Neural cell (in vitro differentiated cells): ENCODE results near the gene GNB1. TPM values are rescaled to one million over a fixed set of nuclear protein-coding genes. Genes with fewer than 3 reads are reported as not detected.

Source experiments
- H2AFZ ChIP-seq: fragments of 200-600, 300-800 bp; sonication (generic), shearing (Covaris generic); 2 replicates; pipeline ENCODE4 v1.6.0; 2014; ENCODE audit warnings: low read depth, mild to moderate bottlenecking, antibody characterized with exemption, low read length, moderate library complexity
- H3F3A ChIP-seq: fragments of 200-600 bp; shearing (Covaris generic); 2 replicates; pipeline ENCODE4 v1.6.1; 2016; ENCODE audit warnings: mild to moderate bottlenecking, moderate library complexity, mixed read lengths, antibody characterized with exemption, low read length; ENCODE audit not compliant: insufficient read depth, poor library complexity, severe bottlenecking
- H3K27ac ChIP-seq: fragments of 200-600, 300-800 bp; sonication (generic), shearing (Covaris generic); 2 replicates; pipeline ENCODE4 v1.5.1; 2014; ENCODE audit warnings: mild to moderate bottlenecking, low read length, moderate library complexity
- H3K27me3 ChIP-seq: fragments of 300-800, 200-600 bp; sonication (generic), shearing (Covaris generic); 2 replicates; pipeline ENCODE4 v1.6.0; 2014; ENCODE audit warnings: mild to moderate bottlenecking, low read depth, low read length, moderate library complexity; ENCODE audit not compliant: insufficient read depth
- H3K36me3 ChIP-seq: fragments of 300-800, 200-600 bp; sonication (generic), shearing (Covaris generic); 2 replicates; pipeline ENCODE4 v1.5.1; 2014; ENCODE audit warnings: mild to moderate bottlenecking, antibody characterized with exemption, low read length, moderate library complexity; ENCODE audit not compliant: insufficient read depth
- H3K4me2 ChIP-seq: fragments of 300-800, 200-600 bp; sonication (generic), shearing (Covaris generic); 2 replicates; pipeline ENCODE4 v1.6.0; 2014; ENCODE audit warnings: mild to moderate bottlenecking, low read length
- H3K4me3 ChIP-seq: fragments of 300-800, 200-600 bp; sonication (generic), shearing (Covaris generic); 2 replicates; pipeline ENCODE4 v1.5.1; 2014; ENCODE audit warnings: mild to moderate bottlenecking, low read length, moderate library complexity
- H3K79me2 ChIP-seq: fragments of 200-600 bp; shearing (Covaris generic); replicated peaks from 2 replicates; pipeline ENCODE4 v1.6.0; 2014; ENCODE audit warnings: mild to moderate bottlenecking, low read length, moderate library complexity; ENCODE audit not compliant: insufficient read depth
- H3K9ac ChIP-seq: fragments of 300-800, 200-600 bp; sonication (generic), shearing (Covaris generic); 2 replicates; pipeline ENCODE4 v1.6.1; 2016; ENCODE audit warnings: mild to moderate bottlenecking, low read length, mixed read lengths
- H3K9me2 ChIP-seq: fragments of 200-600 bp; shearing (Covaris generic); 2 replicates; pipeline ENCODE4 v1.6.1; 2016; ENCODE audit warnings: mild to moderate bottlenecking, low read length, mixed read lengths; ENCODE audit not compliant: insufficient read depth
- H3K9me3 ChIP-seq: fragments of 200-600, 300-800 bp; sonication (generic), shearing (Covaris generic); 2 replicates; pipeline ENCODE4 v1.6.1; 2016; ENCODE audit warnings: mild to moderate bottlenecking, mixed run types, low read length, moderate library complexity, mixed read lengths
- H4K20me1 ChIP-seq: fragments of 200-600 bp; shearing (Covaris generic); 2 replicates; pipeline ENCODE4 v1.6.1; 2016; ENCODE audit warnings: mild to moderate bottlenecking, mixed run types; ENCODE audit not compliant: insufficient read depth
- CTCF ChIP-seq: fragments of 450-650 bp; IDR thresholded peaks from 2 replicates; pipeline ENCODE4 v1.5.1; 2014; ENCODE audit warnings: antibody characterized with exemption, mild to moderate bottlenecking, moderate library complexity; ENCODE audit not compliant: poor library complexity, severe bottlenecking
- EP300 ChIP-seq: fragments of 450-650 bp; conservative IDR thresholded peaks from 2 replicates; pipeline ENCODE4 v1.6.1; 2014; ENCODE audit warnings: antibody characterized with exemption, mild to moderate bottlenecking, moderate library complexity; ENCODE audit not compliant: poor library complexity, severe bottlenecking
- EZH2 ChIP-seq: fragments of 200-600, 300-800 bp; shearing (Covaris generic), sonication (generic); IDR thresholded peaks from 2 replicates; pipeline ENCODE4 v1.6.1; 2014; ENCODE audit warnings: antibody characterized with exemption, low read length, borderline replicate concordance, mild to moderate bottlenecking; ENCODE audit not compliant: insufficient read depth, poor library complexity, severe bottlenecking
- MXI1 ChIP-seq: fragments of 450-650 bp; conservative IDR thresholded peaks from 2 replicates; pipeline ENCODE4 v1.6.1; 2014; ENCODE audit warnings: antibody characterized with exemption, mild to moderate bottlenecking; ENCODE audit not compliant: poor library complexity, severe bottlenecking
- POLR2AphosphoS5 ChIP-seq: IDR thresholded peaks from 2 replicates; pipeline ENCODE4 v1.6.1; 2012
- RAD21 ChIP-seq: fragments of 450-650 bp; conservative IDR thresholded peaks from 2 replicates; pipeline ENCODE4 v1.6.1; 2014; ENCODE audit warnings: antibody characterized with exemption, mild to moderate bottlenecking, moderate library complexity
- REST ChIP-seq: IDR thresholded peaks from 2 replicates; pipeline ENCODE4 v1.6.1; 2012; ENCODE audit warnings: borderline replicate concordance
- SMC3 ChIP-seq: fragments of 450-650 bp; conservative IDR thresholded peaks from 2 replicates; pipeline ENCODE4 v1.6.1; 2014; ENCODE audit warnings: antibody characterized with exemption, mild to moderate bottlenecking, moderate library complexity; ENCODE audit not compliant: poor library complexity
- TAF1 ChIP-seq: IDR thresholded peaks from 2 replicates; pipeline ENCODE4 v1.6.1; 2012; ENCODE audit warnings: low read depth
- polyA plus RNA-seq: library from polyadenylated mRNA; depleted of rRNA; stranded (reverse); fragments of >200 nt; gene quantifications from 2 replicates; pipeline ENCODE4 v1.2.3, GENCODE V29; 2014

Gene GNB1
- polyA plus RNA-seq, 1 donor from 2014 or later = 325 TPM

GRCh38 chr1:1875932-1876331, 15.0 kb downstream of the GNB1 start:
- no peak overlapping the region for H2AFZ ChIP-seq
- no peaks in the 10 kb centered on the region for H3K9me2 ChIP-seq
- H3K79me2 ChIP-seq = peaks cover 97% of the 10 kb centered on the region
- no peaks in the 10 kb centered on the region for H3K9me3 ChIP-seq
- H3F3A ChIP-seq = no peaks in the 10 kb centered on the region
- no peak overlapping the region for H3K27ac ChIP-seq
- no peak overlapping the region for H3K4me3 ChIP-seq
- H3K9ac ChIP-seq = no peak overlapping the region
- no peaks in the 10 kb centered on the region for H3K36me3 ChIP-seq
- TF ChIP-seq CTCF = no peak
- no peak for TF ChIP-seq SMC3
- no peak for TF ChIP-seq EP300
- TF ChIP-seq MXI1 = no peak
- TF ChIP-seq TAF1 = no peak
- TF ChIP-seq POLR2AphosphoS5 = no peak
- no peak for TF ChIP-seq REST
- TF ChIP-seq RAD21 = no peak
- TF ChIP-seq EZH2 = no peak
- H3K4me2 ChIP-seq = no peak overlapping the region
- H4K20me1 ChIP-seq = peaks cover 66% of the 10 kb centered on the region
- H3K27me3 ChIP-seq = no peaks in the 10 kb centered on the region

- H3K27me3 ChIP-seq = no peaks in the 10 kb centered on the region
- no peak overlapping the region for H3K27ac ChIP-seq
- no peak overlapping the region for H3K4me2 ChIP-seq
- TF ChIP-seq TAF1 (no peak), POLR2AphosphoS5 (peak; percentile 22)
- H2AFZ ChIP-seq = no peak overlapping the region
- no peaks in the 10 kb centered on the region for H3K36me3 ChIP-seq
- H3K79me2 ChIP-seq = peaks cover 96% of the 10 kb centered on the region
- H3K9me3 ChIP-seq = no peaks in the 10 kb centered on the region
- no peaks in the 10 kb centered on the region for H3K9me2 ChIP-seq
- no peaks in the 10 kb centered on the region for H3F3A ChIP-seq
- peaks cover 71% of the 10 kb centered on the region for H4K20me1 ChIP-seq
- no peak overlapping the region for H3K4me3 ChIP-seq
- H3K9ac ChIP-seq = no peak overlapping the region
Measured at GRCh38 chr1:1874901-1875300, 16.0 kb downstream of the GNB1 start.

GRCh38 chr1:1873186-1873585, 17.7 kb downstream of the GNB1 start:
- H3K36me3 ChIP-seq = no peaks in the 10 kb centered on the region
- no peak overlapping the region for H3K4me3 ChIP-seq
- TF ChIP-seq CTCF (no peak), TAF1 (no peak), EP300 (no peak), RAD21 (no peak), MXI1 (no peak), POLR2AphosphoS5 (no peak), REST (no peak), EZH2 (no peak), SMC3 (no peak)
- no peaks in the 10 kb centered on the region for H3K9me3 ChIP-seq
- no peak overlapping the region for H3K27ac ChIP-seq
- H3K9me2 ChIP-seq = no peaks in the 10 kb centered on the region
- no peaks in the 10 kb centered on the region for H3K27me3 ChIP-seq
- peaks cover 93% of the 10 kb centered on the region for H3K79me2 ChIP-seq
- no peak overlapping the region for H3K4me2 ChIP-seq
- H4K20me1 ChIP-seq = peaks cover 68% of the 10 kb centered on the region
- no peak overlapping the region for H3K9ac ChIP-seq
- H3F3A ChIP-seq = no peaks in the 10 kb centered on the region
- H2AFZ ChIP-seq = no peak overlapping the region
